IMR-90 (cell line): ENCODE data around the gene PIK3R3. TPM values are rescaled to one million over a fixed set of nuclear protein-coding genes. Genes with fewer than 3 reads are reported as not detected.

ENCODE experiments used
- ATAC-seq: fragments of 200-7000 bp; cut with Tn5 transposase; 2 replicates; pipeline ENCODE4 v1.9.1; 2020; ENCODE audit warnings: low read depth, mild to moderate bottlenecking, moderate library complexity
- BruUV-seq: library from RNA; stranded (reverse); fragments of 400-500 nt; replicated peaks from 2 replicates; lab custom pipeline; 2021; lab: Mats Ljungman, UMichigan
- CTCF ChIA-PET: fragments of 300-600 bp; formaldehyde crosslinking; extraction: SDS; loops from one replicate; lab custom pipeline; 2021; ENCODE audit warnings: antibody characterized with exemption; lab: Yijun Ruan, JAX
- POLR2A ChIA-PET: fragments of 300-600 bp; sonication (Branson Sonifier 250); formaldehyde crosslinking; loops from one replicate; lab custom pipeline; 2022; ENCODE audit warnings: antibody characterized with exemption; ENCODE audit not compliant: unreplicated experiment; lab: Charles Lee
- DNase-seq: peaks from one replicate; pipeline ENCODE4 v3.0.0; 2013
- H2AFZ ChIP-seq: replicated peaks from 2 replicates; pipeline ENCODE3; 2013; ENCODE audit warnings: low read length, mild to moderate bottlenecking; ENCODE audit not compliant: poor library complexity
- H2AK5ac ChIP-seq: 2 replicates; pipeline ENCODE4 v1.6.1; 2013; ENCODE audit warnings: low read depth, low read length, inconsistent platforms
- H2AK9ac ChIP-seq: replicated peaks from 2 replicates; pipeline ENCODE3; 2013; ENCODE audit warnings: mild to moderate bottlenecking, low read depth, low read length, moderate library complexity; ENCODE audit not compliant: poor library complexity
- H2BK120ac ChIP-seq: 2 replicates; pipeline ENCODE4 v1.6.1; 2013; ENCODE audit warnings: low read depth, low read length, inconsistent platforms
- H2BK15ac ChIP-seq: 3 replicates; pipeline ENCODE4 v1.6.1; 2013; ENCODE audit warnings: low read depth, low read length, inconsistent platforms
- H2BK20ac ChIP-seq: 2 replicates; pipeline ENCODE4 v1.6.1; 2013; ENCODE audit warnings: low read depth, mild to moderate bottlenecking, inconsistent platforms, low read length, moderate library complexity
- H2BK5ac ChIP-seq: 2 replicates; pipeline ENCODE4 v1.6.1; 2013; ENCODE audit warnings: mild to moderate bottlenecking, low read depth, low read length, inconsistent platforms; ENCODE audit not compliant: poor library complexity, severe bottlenecking
- H3K14ac ChIP-seq: replicated peaks from 2 replicates; pipeline ENCODE4 v1.6.1; 2013; ENCODE audit warnings: low read depth, low read length, inconsistent platforms
- H3K18ac ChIP-seq: 2 replicates; pipeline ENCODE4 v1.6.1; 2013; ENCODE audit warnings: low read depth, low read length, control low read depth
- H3K23ac ChIP-seq: 2 replicates; pipeline ENCODE4 v1.6.1; 2013; ENCODE audit warnings: low read depth, low read length, inconsistent platforms
- H3K27ac ChIP-seq: 2 replicates; pipeline ENCODE4 v1.5.1; 2013; ENCODE audit warnings: mild to moderate bottlenecking, control low read depth, low read length; ENCODE audit not compliant: insufficient read depth
- H3K27me3 ChIP-seq: 2 replicates; pipeline ENCODE4 v1.6.1; 2013; ENCODE audit warnings: low read length; ENCODE audit not compliant: control insufficient read depth, insufficient read depth
- H3K36me3 ChIP-seq: 2 replicates; pipeline ENCODE4 v1.6.1; 2013; ENCODE audit warnings: low read length, mixed read lengths; ENCODE audit not compliant: control insufficient read depth, insufficient read depth
- H3K4ac ChIP-seq: 2 replicates; pipeline ENCODE4 v1.6.1; 2013; ENCODE audit warnings: low read depth, low read length, inconsistent platforms
- H3K4me1 ChIP-seq: 2 replicates; pipeline ENCODE4 v1.6.1; 2013; ENCODE audit warnings: low read length, mixed read lengths; ENCODE audit not compliant: control insufficient read depth, insufficient read depth
- H3K4me2 ChIP-seq: 2 replicates; pipeline ENCODE4 v1.6.1; 2013; ENCODE audit warnings: low read depth, mild to moderate bottlenecking, control low read depth, low read length, moderate library complexity
- H3K4me3 ChIP-seq: 2 replicates; pipeline ENCODE4 v1.5.1; 2013; ENCODE audit warnings: low read depth, mild to moderate bottlenecking, control low read depth, low read length, moderate library complexity; ENCODE audit not compliant: insufficient read depth
- H3K56ac ChIP-seq: 2 replicates; pipeline ENCODE4 v1.6.1; 2013; ENCODE audit warnings: low read length, inconsistent platforms; ENCODE audit not compliant: insufficient read depth; ENCODE audit errors: extremely low read depth
- H3K79me1 ChIP-seq, 2 experiments: 2 replicates each; pipeline ENCODE4 v1.6.1; 2013; ENCODE audit warnings: low read length in 2 of 2, inconsistent platforms in 1 of 2, low read depth in 1 of 2
- H3K9ac ChIP-seq: 2 replicates; pipeline ENCODE4 v1.6.1; 2013; ENCODE audit warnings: low read depth, low read length, control low read depth
- H3K9me1 ChIP-seq: 2 replicates; pipeline ENCODE4 v1.6.1; 2013; ENCODE audit warnings: low read length, inconsistent platforms; ENCODE audit not compliant: insufficient read depth
- H3K9me3 ChIP-seq: 2 replicates; pipeline ENCODE4 v1.6.1; 2013; ENCODE audit warnings: low read length; ENCODE audit not compliant: control insufficient read depth, insufficient read depth
- H4K20me1 ChIP-seq: 2 replicates; pipeline ENCODE4 v1.6.1; 2013; ENCODE audit warnings: low read length, inconsistent platforms; ENCODE audit not compliant: insufficient read depth
- H4K5ac ChIP-seq: 2 replicates; pipeline ENCODE4 v1.6.1; 2013; ENCODE audit warnings: mild to moderate bottlenecking, low read depth, low read length, control low read depth
- H4K8ac ChIP-seq, 2 experiments: 2 replicates each; pipeline ENCODE4 v1.6.1; 2013; ENCODE audit warnings: low read depth in 2 of 2, low read length in 2 of 2, control low read depth in 1 of 2, inconsistent platforms in 1 of 2
- H4K91ac ChIP-seq: 2 replicates; pipeline ENCODE4 v1.6.1; 2013; ENCODE audit warnings: low read depth, low read length, inconsistent platforms; ENCODE audit not compliant: insufficient read depth
- BHLHE40 ChIP-seq: fragments of 150-350 bp; IDR thresholded peaks from 2 replicates; pipeline ENCODE4 v1.6.1; 2016; ENCODE audit warnings: mild to moderate bottlenecking, low read depth, low read length
- CEBPB ChIP-seq: IDR thresholded peaks from 2 replicates; pipeline ENCODE4 v1.6.1; 2012; ENCODE audit warnings: low read depth, low read length, improper control_type of control experiment
- CHD1 ChIP-seq: IDR thresholded peaks from 2 replicates; pipeline ENCODE4 v1.6.1; 2012; ENCODE audit warnings: low read depth, low read length, improper control_type of control experiment
- ELK1 ChIP-seq: fragments of 150-350 bp; IDR thresholded peaks from 2 replicates; pipeline ENCODE4 v1.6.1; 2016; ENCODE audit warnings: low read depth, mild to moderate bottlenecking, low read length, moderate library complexity, borderline replicate concordance
- FOS ChIP-seq: fragments of 150-350 bp; IDR thresholded peaks from 2 replicates; pipeline ENCODE4 v1.6.1; 2016; ENCODE audit warnings: low read depth, low read length
- MAFK ChIP-seq: IDR thresholded peaks from 2 replicates; pipeline ENCODE4 v1.6.1; 2012; ENCODE audit warnings: low read depth, low read length, improper control_type of control experiment
- MAZ ChIP-seq: IDR thresholded peaks from 2 replicates; pipeline ENCODE4 v1.6.1; 2012; ENCODE audit warnings: low read depth, mild to moderate bottlenecking, low read length, improper control_type of control experiment, moderate library complexity, borderline replicate concordance
- MXI1 ChIP-seq: IDR thresholded peaks from 2 replicates; pipeline ENCODE4 v1.6.1; 2012; ENCODE audit warnings: low read depth, mild to moderate bottlenecking, low read length, moderate library complexity, borderline replicate concordance
- NFE2L2 ChIP-seq: fragments of 150-350 bp; IDR thresholded peaks from 2 replicates; pipeline ENCODE4 v1.6.1; 2016; ENCODE audit warnings: low read depth, mild to moderate bottlenecking, low read length
- POLR2A ChIP-seq: IDR thresholded peaks from 2 replicates; pipeline ENCODE4 v1.6.1; 2012; ENCODE audit warnings: mild to moderate bottlenecking, low read depth, low read length
- RAD21 ChIP-seq: IDR thresholded peaks from 2 replicates; pipeline ENCODE4 v1.6.1; 2012; ENCODE audit warnings: low read length, improper control_type of control experiment
- RCOR1 ChIP-seq: IDR thresholded peaks from 2 replicates; pipeline ENCODE4 v1.6.1; 2012; ENCODE audit warnings: mild to moderate bottlenecking, low read length, improper control_type of control experiment; ENCODE audit not compliant: insufficient replicate concordance
- RFX5 ChIP-seq: IDR thresholded peaks from 2 replicates; pipeline ENCODE4 v1.8.0; 2012; ENCODE audit warnings: low read depth, mild to moderate bottlenecking, low read length, moderate library complexity
- SMC3 ChIP-seq: fragments of 150-350 bp; IDR thresholded peaks from 2 replicates; pipeline ENCODE4 v1.6.1; 2016; ENCODE audit warnings: low read depth, mild to moderate bottlenecking, antibody characterized with exemption, low read length, moderate library complexity
- USF2 ChIP-seq: fragments of 150-350 bp; IDR thresholded peaks from 2 replicates; pipeline ENCODE4 v1.6.1; 2017; ENCODE audit warnings: mild to moderate bottlenecking, antibody characterized with exemption, low read length, low read depth
- WGBS, 2 experiments: methylation state at CpG; one replicate each; pipeline versions ENCODE4 v1.1.5 to v1.1.7; 2013; ENCODE audit warnings: missing lambda C conversion rate in 2 of 2; ENCODE audit not compliant: insufficient read length in 1 of 2; ENCODE audit errors: extremely low coverage in 2 of 2; 5-methylcytosine and 5-hydroxymethylcytosine counted together
- dilution Hi-C: fragments of 300-500 bp; cut with HindIII; formaldehyde crosslinking; loops from one replicate; pipeline ENCODE4 v1.14.3; 2018; ENCODE audit warnings: low sequenced_read_pairs; ENCODE audit not compliant: unreplicated experiment
- in situ Hi-C: fragments of 300-500 bp; cut with MboI; formaldehyde crosslinking; loops from 3 replicates; pipeline ENCODE4 v1.14.3; 2019; ENCODE audit warnings: low sequenced_read_pairs, inconsistent platforms, mixed read lengths
- intact Hi-C: fragments of 100-400 bp; cut with micrococcal nuclease; formaldehyde crosslinking; loops from 2 replicates; pipeline ENCODE4 v1.10.0; 2022
- polyA plus RNA-seq, 3 experiments: library from polyadenylated mRNA; depleted of rRNA; stranded (reverse); fragments of >200 nt; gene quantifications; 2 replicates each; pipeline ENCODE4 v1.2.3, GENCODE V29; 2012; ENCODE audit warnings: low replicate concordance in 1 of 3
- total RNA-seq: library from RNA; depleted of rRNA; stranded (reverse); fragments of >200 nt; gene quantifications from 2 replicates; pipeline ENCODE4 v1.2.3, GENCODE V29; 2012
- TF ChIP-seq, protein P1 (sequence below): conservative IDR thresholded peaks from 2 replicates; pipeline ENCODE4 v1.5.1; 2012; ENCODE audit warnings: mild to moderate bottlenecking, low read depth, low read length, improper control_type of control experiment

PIK3R3 gene
- total and polyA plus RNA-seq, 2 of the 4 experiments (the other 2 are of a cell fraction), result 5.3 to 9.9 TPM

DNA sequence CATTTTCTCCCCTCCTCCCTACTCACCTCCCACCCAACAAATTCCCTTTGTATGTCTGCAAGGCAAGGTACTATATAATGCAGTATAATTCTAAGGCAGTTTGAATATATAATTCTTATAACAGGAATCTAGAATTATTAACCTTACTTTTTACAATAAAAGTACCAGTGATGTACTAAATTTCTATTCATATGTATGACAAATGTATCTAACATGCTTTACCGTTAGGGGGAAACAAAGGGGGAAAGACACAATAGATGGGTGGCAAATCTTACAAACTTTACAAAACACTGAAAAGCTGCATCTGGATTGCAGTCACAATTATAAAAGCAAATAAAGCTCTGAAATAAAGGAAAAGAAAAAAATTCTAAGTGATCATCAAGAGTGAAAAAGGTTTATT is 2.3 kb downstream of the PIK3R3 start:
- Histone ChIP-seq H3K14ac (no peak overlapping the region), H2BK15ac (no peak overlapping the region), H2BK120ac (no peak overlapping the region), H2BK20ac (no peak overlapping the region), H3K4me2 (peak overlapping the region; percentile 91; the same call in 1 of the 2 replicates), H3K36me3 (no peaks in the 10 kb centered on the region), H3K4me1 (peaks cover 2% of the 10 kb centered on the region), H3K18ac (no peak overlapping the region), H2BK5ac (no peak overlapping the region), H3K9ac (no peak overlapping the region), H3K4ac (no peak overlapping the region), H4K8ac (no peak overlapping the region), H3K79me1 (peaks cover 6 to 18% of the 10 kb centered on the region in 2 experiments; a peak in 3 of 4 replicates), H4K91ac (no peak overlapping the region), H3K23ac (no peak overlapping the region), H4K20me1 (peaks cover 3% of the 10 kb centered on the region; the same call in 1 of the 2 replicates), H3K9me3 (no peaks in the 10 kb centered on the region), H2AFZ (no peak overlapping the region), H3K27ac (no peak overlapping the region), H3K9me1 (no peaks in the 10 kb centered on the region), H3K27me3 (no peaks in the 10 kb centered on the region), H2AK5ac (no peak overlapping the region), H3K56ac (no peak overlapping the region), H3K4me3 (peak overlapping the region; percentile 54; the same call in 1 of the 2 replicates), H2AK9ac (no peak overlapping the region), H4K5ac (no peak overlapping the region)
- BruUV-seq, result no TSS peak
- dilution Hi-C loops (no loop called here), intact Hi-C loops (no loop called here), in situ Hi-C loops (no loop called here)
- POLR2A ChIA-PET, result no interaction called here
- CTCF ChIA-PET, result interaction anchor here (0.5 kb wide), 1 partner anchor 43 kb away, joined by 4 read pairs; no protein-coding TSS in a partner anchor
- ATAC-seq (no peak), DNase-seq (no peak)
- TF ChIP-seq FOS (no peak), SMC3 (no peak), MAZ (no peak), RAD21 (no peak), CEBPB (no peak), RCOR1 (no peak), POLR2A (no peak), MXI1 (no peak), USF2 (no peak), BHLHE40 (no peak), MAFK (no peak), CHD1 (no peak), ELK1 (no peak), NFE2L2 (no peak), RFX5 (no peak)
- TF ChIP-seq, protein P1, sequence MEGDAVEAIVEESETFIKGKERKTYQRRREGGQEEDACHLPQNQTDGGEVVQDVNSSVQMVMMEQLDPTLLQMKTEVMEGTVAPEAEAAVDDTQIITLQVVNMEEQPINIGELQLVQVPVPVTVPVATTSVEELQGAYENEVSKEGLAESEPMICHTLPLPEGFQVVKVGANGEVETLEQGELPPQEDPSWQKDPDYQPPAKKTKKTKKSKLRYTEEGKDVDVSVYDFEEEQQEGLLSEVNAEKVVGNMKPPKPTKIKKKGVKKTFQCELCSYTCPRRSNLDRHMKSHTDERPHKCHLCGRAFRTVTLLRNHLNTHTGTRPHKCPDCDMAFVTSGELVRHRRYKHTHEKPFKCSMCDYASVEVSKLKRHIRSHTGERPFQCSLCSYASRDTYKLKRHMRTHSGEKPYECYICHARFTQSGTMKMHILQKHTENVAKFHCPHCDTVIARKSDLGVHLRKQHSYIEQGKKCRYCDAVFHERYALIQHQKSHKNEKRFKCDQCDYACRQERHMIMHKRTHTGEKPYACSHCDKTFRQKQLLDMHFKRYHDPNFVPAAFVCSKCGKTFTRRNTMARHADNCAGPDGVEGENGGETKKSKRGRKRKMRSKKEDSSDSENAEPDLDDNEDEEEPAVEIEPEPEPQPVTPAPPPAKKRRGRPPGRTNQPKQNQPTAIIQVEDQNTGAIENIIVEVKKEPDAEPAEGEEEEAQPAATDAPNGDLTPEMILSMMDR, result no peak; the same call in 1 of the 2 replicates
- no CpG with 5 or more reads among the region's 1 CpG for WGBS, 2 experiments
